NT2/D1 (cell line): ENCODE data around the gene SMIM43.

ENCODE experiments used
- YY1 ChIP-seq: IDR thresholded peaks from 2 replicates; pipeline ENCODE4 v1.6.1; 2011; ENCODE audit not compliant: insufficient read length, insufficient read depth
- ZNF274 ChIP-seq: IDR thresholded peaks from 2 replicates; pipeline ENCODE4 v1.6.1; 2011; ENCODE audit warnings: mild to moderate bottlenecking, low read depth, low read length

- TF ChIP-seq ZNF274 (no peak), YY1 (no peak)
These were observed 8.9 kb upstream of the SMIM43 start for GRCh38 chr4:121773883-121774282.
